ENCODE results near the gene DNM2.
"Not testable (repeated sequence)": the region's sequence is repeated elsewhere in the genome, so short reads cannot be mapped to it uniquely, and the experiment has no call there.

Gene DNM2

DNA sequence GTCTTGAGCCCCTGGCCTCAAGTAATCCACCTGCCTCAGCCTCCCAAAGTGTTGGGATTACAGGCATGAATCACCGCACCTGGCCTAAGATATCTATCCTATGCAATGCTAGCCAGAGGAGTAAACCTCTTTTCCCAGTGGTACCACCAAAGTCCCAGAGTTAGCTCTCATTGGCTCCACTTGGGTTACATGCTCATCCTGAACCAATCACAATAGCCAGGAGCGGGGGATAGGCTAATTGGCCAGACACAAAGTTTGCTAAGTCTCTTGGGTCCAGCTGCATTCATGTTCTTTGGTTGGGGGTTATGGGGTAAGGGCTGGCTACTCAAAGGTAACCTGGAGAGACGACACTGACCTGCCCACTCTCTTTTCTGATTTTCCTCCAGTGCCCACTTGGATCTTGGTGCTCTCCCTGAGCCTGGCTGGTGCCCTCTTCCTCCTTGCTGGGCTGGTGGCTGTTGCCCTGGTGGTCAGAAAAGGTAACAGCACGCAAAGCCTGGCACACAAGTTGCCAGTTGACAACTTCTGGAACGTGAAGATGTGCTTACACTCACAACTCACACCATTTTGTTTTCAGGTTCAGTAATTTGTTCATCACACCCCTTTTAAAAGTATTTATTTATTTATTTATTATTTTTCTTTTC is 138.1 kb downstream of the DNM2 start:
- H3K4me3 Mint-ChIP-seq = no peak overlapping the region
- no peaks in the 10 kb centered on the region for H3K9me3 Mint-ChIP-seq
- no peaks in the 10 kb centered on the region for H3K36me3 Mint-ChIP-seq
- H3K27me3 Mint-ChIP-seq = no peaks in the 10 kb centered on the region
- H3K27ac Mint-ChIP-seq = no peak overlapping the region
- H3K4me1 Mint-ChIP-seq = no peaks in the 10 kb centered on the region

- not testable (repeated sequence) for H3K27me3 Mint-ChIP-seq, H3K4me1 Mint-ChIP-seq, H3K36me3 Mint-ChIP-seq, H3K4me3 Mint-ChIP-seq, H3K9me3 Mint-ChIP-seq, H3K27ac Mint-ChIP-seq
These were observed 139.0 kb downstream of the DNM2 start for GRCh38 chr19:10856899-10857298.

- Mint-ChIP-seq H3K27me3 (no peaks in the 10 kb centered on the region), H3K9me3 (no peaks in the 10 kb centered on the region), H3K4me1 (peaks cover 6% of the 10 kb centered on the region), H3K27ac (peak overlapping the region; percentile 41), H3K4me3 (no peak overlapping the region), H3K36me3 (no peaks in the 10 kb centered on the region)
These were observed 140.4 kb downstream of the DNM2 start for GRCh38 chr19:10858204-10858828.

GRCh38 chr19:10861103-10861651 is 143.3 kb downstream of the DNM2 start:
- H3K27ac Mint-ChIP-seq = peak overlapping the region; percentile 76
- H3K4me3 Mint-ChIP-seq = no peak overlapping the region
- H3K9me3 Mint-ChIP-seq = no peaks in the 10 kb centered on the region

GRCh38 chr19:10862561-10863106 is 144.8 kb downstream of the DNM2 start:
- peaks cover 14% of the 10 kb centered on the region for H3K4me1 Mint-ChIP-seq
- peak overlapping the region; percentile 72 for H3K27ac Mint-ChIP-seq
- H3K36me3 Mint-ChIP-seq = no peaks in the 10 kb centered on the region
- no peaks in the 10 kb centered on the region for H3K9me3 Mint-ChIP-seq
- no peak overlapping the region for H3K4me3 Mint-ChIP-seq
- no peaks in the 10 kb centered on the region for H3K27me3 Mint-ChIP-seq

More at GRCh38 chr19:10861103-10861651, 143.3 kb downstream of the DNM2 start:
- Mint-ChIP-seq H3K4me1 (peaks cover 14% of the 10 kb centered on the region), H3K27me3 (no peaks in the 10 kb centered on the region), H3K36me3 (no peaks in the 10 kb centered on the region)

DNA sequence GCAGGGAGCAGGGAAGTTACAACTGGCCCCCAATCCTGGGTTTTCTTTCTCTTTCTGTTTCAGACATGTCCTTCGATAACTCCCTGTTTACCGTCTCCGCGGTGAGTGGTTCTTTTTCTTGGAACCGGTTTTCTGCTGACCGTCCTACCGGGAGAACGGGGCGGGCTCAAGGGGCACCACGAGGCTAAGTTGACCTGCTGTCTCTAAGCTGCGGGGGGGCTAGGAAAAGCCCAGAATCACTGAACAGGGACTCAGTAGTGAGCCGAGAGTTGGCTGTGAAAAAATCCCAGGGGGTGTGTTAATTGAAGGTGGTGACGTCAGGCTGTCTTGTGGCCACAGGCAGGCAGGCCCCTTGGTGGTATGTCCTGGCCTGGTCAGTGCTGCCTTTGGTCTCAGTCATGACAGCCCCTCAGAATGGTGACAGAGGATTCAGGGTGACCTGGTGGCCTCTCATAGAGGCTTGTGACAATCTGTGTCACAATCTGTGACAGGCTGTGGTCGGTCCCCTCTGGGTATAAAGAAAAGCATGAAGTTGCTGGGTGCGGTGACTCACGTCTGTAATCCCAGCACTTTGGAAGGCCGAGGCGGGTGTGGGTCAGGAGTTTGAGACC is 145.3 kb downstream of the DNM2 start:
- peak overlapping the region; percentile 41 for H3K27ac Mint-ChIP-seq
- H3K9me3 Mint-ChIP-seq = no peaks in the 10 kb centered on the region
- H3K36me3 Mint-ChIP-seq = no peaks in the 10 kb centered on the region
- H3K27me3 Mint-ChIP-seq = no peaks in the 10 kb centered on the region
- H3K4me1 Mint-ChIP-seq = peaks cover 18% of the 10 kb centered on the region
- no peak overlapping the region for H3K4me3 Mint-ChIP-seq

DNA sequence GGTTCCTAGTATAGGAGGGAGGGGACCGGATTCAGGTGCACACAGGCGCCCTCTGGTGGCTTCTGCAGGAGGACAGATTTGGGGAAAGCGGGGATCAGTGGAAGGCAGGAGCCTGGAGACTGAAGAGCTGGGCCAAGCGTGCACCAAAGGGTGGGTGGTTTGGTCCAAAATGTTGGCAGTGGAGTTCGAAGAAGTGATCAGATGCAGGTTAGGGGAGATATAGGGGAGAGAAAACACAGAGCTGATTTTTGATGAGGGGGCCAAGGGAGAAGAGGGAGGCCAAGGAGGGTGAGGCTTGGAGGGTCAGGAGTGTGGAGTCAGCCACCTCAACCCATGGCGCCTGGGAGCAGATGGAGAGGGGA is 146.6 kb downstream of the DNM2 start:
- Mint-ChIP-seq H3K9me3 (no peaks in the 10 kb centered on the region), H3K4me3 (no peak overlapping the region), H3K36me3 (no peaks in the 10 kb centered on the region), H3K4me1 (peaks cover 21% of the 10 kb centered on the region), H3K27me3 (no peaks in the 10 kb centered on the region), H3K27ac (no peak overlapping the region)

- H3K36me3 Mint-ChIP-seq = no peaks in the 10 kb centered on the region
- H3K4me1 Mint-ChIP-seq = peaks cover 26% of the 10 kb centered on the region
- H3K27ac Mint-ChIP-seq = no peak overlapping the region
- no peaks in the 10 kb centered on the region for H3K27me3 Mint-ChIP-seq
- H3K9me3 Mint-ChIP-seq = no peaks in the 10 kb centered on the region
- no peak overlapping the region for H3K4me3 Mint-ChIP-seq
These were observed 148.6 kb downstream of the DNM2 start for GRCh38 chr19:10866495-10866894.

GRCh38 chr19:10868872-10869547 is 151.1 kb downstream of the DNM2 start:
- H3K27me3 Mint-ChIP-seq = no peaks in the 10 kb centered on the region
- no peaks in the 10 kb centered on the region for H3K36me3 Mint-ChIP-seq
- peaks cover 32% of the 10 kb centered on the region for H3K4me1 Mint-ChIP-seq
- no peaks in the 10 kb centered on the region for H3K9me3 Mint-ChIP-seq
- H3K4me3 Mint-ChIP-seq = no peak overlapping the region
- peak overlapping the region; percentile 82 for H3K27ac Mint-ChIP-seq

GRCh38 chr19:10869872-10870311 is 152.0 kb downstream of the DNM2 start:
- not testable (repeated sequence) for H3K36me3 Mint-ChIP-seq, H3K9me3 Mint-ChIP-seq, H3K27me3 Mint-ChIP-seq
- H3K27ac Mint-ChIP-seq = peak overlapping the region; percentile 82
- H3K4me3 Mint-ChIP-seq = peak overlapping the region; percentile 64
- H3K4me1 Mint-ChIP-seq = peaks cover 26% of the 10 kb centered on the region

GRCh38 chr19:10870501-10870954 is 152.6 kb downstream of the DNM2 start:
- Mint-ChIP-seq H3K36me3 (no peaks in the 10 kb centered on the region), H3K27ac (peak overlapping the region; percentile 30), H3K4me3 (peak overlapping the region; percentile 64), H3K4me1 (peaks cover 26% of the 10 kb centered on the region), H3K9me3 (no peaks in the 10 kb centered on the region), H3K27me3 (no peaks in the 10 kb centered on the region)

DNA sequence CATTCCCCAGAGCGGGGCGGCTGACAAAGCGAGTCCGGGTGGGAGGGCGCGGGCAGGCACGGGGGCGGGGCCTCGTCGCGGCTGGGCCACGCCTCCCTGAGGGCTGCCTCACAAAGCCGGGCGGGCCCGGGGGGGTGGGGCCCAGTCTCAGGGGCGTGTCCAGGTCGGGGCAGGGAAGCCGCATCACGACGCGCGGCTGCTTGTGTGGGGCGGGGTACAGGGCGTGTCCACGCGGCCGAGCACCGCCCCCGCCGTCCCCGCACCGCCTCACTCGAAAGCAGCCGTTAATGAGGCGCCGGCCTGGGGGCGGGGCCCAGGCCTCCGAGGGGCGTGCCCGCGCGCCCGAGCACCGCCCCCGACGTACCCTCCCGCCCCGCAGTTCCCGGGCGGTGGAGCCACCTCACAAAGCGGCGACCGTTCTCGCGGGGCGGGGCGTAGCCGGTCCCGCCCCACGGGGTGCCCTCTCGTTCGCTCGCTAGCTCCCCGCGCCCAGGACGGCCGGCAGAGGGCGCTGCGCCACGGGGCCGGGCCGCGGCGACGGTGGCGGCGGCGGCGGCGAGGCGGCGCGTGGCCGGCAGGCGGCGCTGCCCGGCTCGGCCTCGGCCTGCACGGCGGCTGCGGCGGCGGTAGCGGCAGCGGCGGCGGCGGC is 153.2 kb downstream of the DNM2 start, which contains the start of gene CARM1:
TSS of gene CARM1 (plus strand) at position 599 of the 649 bp plus-strand sequence. CDS start 150 bp downstream, outside the sequence.
- Mint-ChIP-seq H3K36me3 (no peaks in the 10 kb centered on the region), H3K4me3 (peak within 1 kb of the TSS; percentile 90), H3K9me3 (no peaks in the 10 kb centered on the region), H3K27me3 (no peaks in the 10 kb centered on the region), H3K27ac (peak within 1 kb of the TSS; percentile 41), H3K4me1 (peaks cover 26% of the 10 kb centered on the region)

- H3K36me3 Mint-ChIP-seq = no peaks in the 10 kb centered on the region
- H3K4me3 Mint-ChIP-seq = peak overlapping the region; percentile 90
- H3K9me3 Mint-ChIP-seq = no peaks in the 10 kb centered on the region
- peak overlapping the region; percentile 41 for H3K27ac Mint-ChIP-seq
- H3K4me1 Mint-ChIP-seq = peaks cover 28% of the 10 kb centered on the region
- H3K27me3 Mint-ChIP-seq = no peaks in the 10 kb centered on the region
These were observed 154.0 kb downstream of the DNM2 start for GRCh38 chr19:10871711-10872545.

- Mint-ChIP-seq H3K27ac (peak overlapping the region; percentile 91), H3K27me3 (no peaks in the 10 kb centered on the region), H3K9me3 (no peaks in the 10 kb centered on the region), H3K4me3 (peak overlapping the region; percentile 90), H3K4me1 (peaks cover 28% of the 10 kb centered on the region), H3K36me3 (no peaks in the 10 kb centered on the region)
These were observed 154.7 kb downstream of the DNM2 start for GRCh38 chr19:10872546-10873107.

Data from activated naive CD4-positive, alpha-beta T cell treated with anti-CD3 and anti-CD28 coated beads, Interleukin-2, amount 50 U/mL, for 24 hours (primary cell).